ENCODE results near the gene CHRNE.

The CHRNE gene

GRCh38 chr17:4854111-4854681 is 48.7 kb downstream of the CHRNE start:
- Histone ChIP-seq H3K4me1 (ENCODE audit: insufficient read depth, low read length) (peaks cover 58% of the 10 kb centered on the region), H3K9me3 (ENCODE audit: control insufficient read depth, insufficient read depth, low read length) (no peaks in the 10 kb centered on the region), H3K36me3 (ENCODE audit: insufficient read depth, low read length) (no peaks in the 10 kb centered on the region; the same call in 1 of the 2 replicates), H3K9ac (ENCODE audit: low read depth, low read length) (no peak overlapping the region)

- peaks cover 55% of the 10 kb centered on the region for H3K4me1 ChIP-seq (ENCODE audit: insufficient read depth, low read length)
- no peaks in the 10 kb centered on the region for H3K9me3 ChIP-seq (ENCODE audit: control insufficient read depth, insufficient read depth, low read length)
- no peak overlapping the region for H3K9ac ChIP-seq (ENCODE audit: low read depth, low read length)
- H3K36me3 ChIP-seq (ENCODE audit: insufficient read depth, low read length), result no peaks in the 10 kb centered on the region; the same call in 1 of the 2 replicates
These were observed 49.7 kb downstream of the CHRNE start for GRCh38 chr17:4853208-4853671.

GRCh38 chr17:4852567-4853207 is 50.2 kb downstream of the CHRNE start:
- no peaks in the 10 kb centered on the region; the same call in 1 of the 2 replicates for H3K36me3 ChIP-seq (ENCODE audit: insufficient read depth, low read length)
- H3K4me1 ChIP-seq (ENCODE audit: insufficient read depth, low read length), result peaks cover 57% of the 10 kb centered on the region
- H3K9ac ChIP-seq (ENCODE audit: low read depth, low read length), result no peak overlapping the region

GRCh38 chr17:4851084-4851483 is 51.8 kb downstream of the CHRNE start:
- H3K4me1 ChIP-seq (ENCODE audit: insufficient read depth, low read length), result peaks cover 58% of the 10 kb centered on the region
- H3K9ac ChIP-seq (ENCODE audit: low read depth, low read length), result no peak overlapping the region; the same call in 1 of the 2 replicates
- no peaks in the 10 kb centered on the region for H3K9me3 ChIP-seq (ENCODE audit: control insufficient read depth, insufficient read depth, low read length)
- H3K36me3 ChIP-seq (ENCODE audit: insufficient read depth, low read length), result no peaks in the 10 kb centered on the region

More at GRCh38 chr17:4852567-4853207, 50.2 kb downstream of the CHRNE start:
- no peaks in the 10 kb centered on the region for H3K9me3 ChIP-seq (ENCODE audit: control insufficient read depth, insufficient read depth, low read length)

- Histone ChIP-seq H3K36me3 (ENCODE audit: insufficient read depth, low read length) (no peaks in the 10 kb centered on the region), H3K4me1 (ENCODE audit: insufficient read depth, low read length) (peaks cover 58% of the 10 kb centered on the region), H3K9ac (ENCODE audit: low read depth, low read length) (no peak overlapping the region), H3K9me3 (ENCODE audit: control insufficient read depth, insufficient read depth, low read length) (no peaks in the 10 kb centered on the region)
These were observed 52.7 kb downstream of the CHRNE start for GRCh38 chr17:4850246-4850645.

- Histone ChIP-seq H3K9me3 (ENCODE audit: control insufficient read depth, insufficient read depth, low read length) (no peaks in the 10 kb centered on the region), H3K36me3 (ENCODE audit: insufficient read depth, low read length) (no peaks in the 10 kb centered on the region), H3K4me1 (ENCODE audit: insufficient read depth, low read length) (peaks cover 52% of the 10 kb centered on the region), H3K9ac (ENCODE audit: low read depth, low read length) (no peak overlapping the region)
These were observed 53.8 kb downstream of the CHRNE start for GRCh38 chr17:4849011-4849536.

All from ES-I3 (cell line).